Natural killer cell (primary cell): ENCODE measurements around the gene FANCE. TPM values are rescaled to one million over a fixed set of nuclear protein-coding genes. Genes with fewer than 3 reads are reported as not detected.

Source experiments
- ATAC-seq, 3 donors: fragments of 150-1000 bp in 2 of 3; fragments of 200-7000 bp in 1 of 3; cut with Tn5 transposase; 1 replicate in 1 of 3; 2 replicates in 2 of 3; pipeline ENCODE4 v1.10.0; 2021; ENCODE audit warnings: mild to moderate bottlenecking in 2 of 3, moderate library complexity in 2 of 3
- DNase-seq, 2 donors: peaks; one replicate each; pipeline versions ENCODE4 v3.0.0 to v3.0.0-alpha.2; 2013 to 2021; ENCODE audit warnings: mixed read lengths in 1 of 2
- H3K27ac ChIP-seq: one replicate; pipeline ENCODE4 v1.5.1; 2013; ENCODE audit warnings: mild to moderate bottlenecking, low read length
- H3K27me3 ChIP-seq: one replicate; pipeline ENCODE4 v1.6.1; 2013; ENCODE audit warnings: low read length; ENCODE audit not compliant: control insufficient read depth, insufficient read depth
- H3K36me3 ChIP-seq: one replicate; pipeline ENCODE4 v1.6.1; 2013; ENCODE audit warnings: low read length; ENCODE audit not compliant: control insufficient read depth, insufficient read depth
- H3K4me1 ChIP-seq: one replicate; pipeline ENCODE4 v1.6.1; 2013; ENCODE audit warnings: low read length; ENCODE audit not compliant: control insufficient read depth, insufficient read depth
- H3K4me3 ChIP-seq: one replicate; pipeline ENCODE4 v1.5.1; 2013; ENCODE audit warnings: low read length
- H3K9me3 ChIP-seq: one replicate; pipeline ENCODE4 v1.6.1; 2013; ENCODE audit warnings: low read length; ENCODE audit not compliant: control insufficient read depth, insufficient read depth
- H3K27ac Mint-ChIP-seq, 2 donors: one replicate each; pipeline ENCODE4 v1.8.0; 2022; ENCODE audit warnings: mild to moderate bottlenecking in 2 of 2, mixed read lengths in 2 of 2, moderate library complexity in 1 of 2
- H3K27me3 Mint-ChIP-seq, 2 donors: one replicate each; pipeline ENCODE4 v1.8.0; 2022; ENCODE audit warnings: low read depth in 2 of 2, mixed read lengths in 2 of 2
- H3K36me3 Mint-ChIP-seq: one replicate; pipeline ENCODE4 v1.8.0; 2022; ENCODE audit warnings: mixed read lengths
- H3K4me1 Mint-ChIP-seq, 2 donors: one replicate each; pipeline ENCODE4 v1.8.0; 2022; ENCODE audit warnings: mixed read lengths in 2 of 2
- H3K4me3 Mint-ChIP-seq: one replicate; pipeline ENCODE4 v1.8.0; 2022; ENCODE audit warnings: mild to moderate bottlenecking, moderate library complexity, mixed read lengths
- H3K9me3 Mint-ChIP-seq, 2 donors: one replicate each; pipeline ENCODE4 v1.8.0; 2022; ENCODE audit warnings: mixed read lengths in 2 of 2
- CTCF ChIP-seq: fragments of 200-600 bp; IDR thresholded peaks from one replicate; pipeline ENCODE4 v1.8.0; 2022; ENCODE audit warnings: antibody characterized with exemption
- WGBS: methylation state at CpG from one replicate; pipeline ENCODE4 v1.1.7; 2013; ENCODE audit warnings: missing lambda C conversion rate; ENCODE audit not compliant: insufficient coverage; 5-methylcytosine and 5-hydroxymethylcytosine counted together
- intact Hi-C: fragments of 100-400 bp; cut with micrococcal nuclease; formaldehyde crosslinking; loops from one replicate; pipeline ENCODE4 v1.14.2; 2022
- total RNA-seq, 4 donors: library from RNA; stranded (reverse); fragments of 120-200 nt in 1 of 4; gene quantifications; one replicate each; pipeline versions ENCODE4 v1.2.3 to v1.2.4, GENCODE V29; 2013 to 2022

FANCE gene
- total RNA-seq, 3 donors from 2014 or later (not counting 1 experiment from before 2014, with no cell fraction given), result 2.2 to 3.2 (median 2.6) TPM

- intact Hi-C loops, result no loop called here
- WGBS, result 63% methylated on average over 27 of the region's 28 CpGs
- Histone ChIP-seq H3K36me3 (no peaks in the 10 kb centered on the region), H3K9me3 (no peaks in the 10 kb centered on the region), H3K27me3 (no peaks in the 10 kb centered on the region), H3K4me3 (no peak overlapping the region), H3K27ac (no peak overlapping the region), H3K4me1 (peaks cover 14% of the 10 kb centered on the region)
- ATAC-seq (no peak), DNase-seq (no peak)
- H3K36me3 Mint-ChIP-seq, result no peaks in the 10 kb centered on the region
- peaks cover 8 to 33% of the 10 kb centered on the region in 2 donors for H3K4me1 Mint-ChIP-seq
- H3K4me3 Mint-ChIP-seq, result no peak overlapping the region
- H3K9me3 Mint-ChIP-seq, result no peaks in the 10 kb centered on the region
- peaks cover 9 to 13% of the 10 kb centered on the region in 2 donors for H3K27me3 Mint-ChIP-seq
- TF ChIP-seq CTCF, result no peak
- no peak overlapping the region for H3K27ac Mint-ChIP-seq
Observed at GRCh38 chr6:35489995-35490791, 38.1 kb downstream of the FANCE start.

GRCh38 chr6:35490821-35491557 lies 38.9 kb downstream of the FANCE start:
- WGBS, result 82% methylated on average over 8 of the region's 8 CpGs
- intact Hi-C loops, result no loop called here
- Mint-ChIP-seq H3K27ac (no peak overlapping the region), H3K9me3 (no peaks in the 10 kb centered on the region), H3K4me1 (peaks cover 8 to 33% of the 10 kb centered on the region in 2 donors), H3K36me3 (no peaks in the 10 kb centered on the region), H3K4me3 (no peak overlapping the region), H3K27me3 (peaks cover 9 to 13% of the 10 kb centered on the region in 2 donors)
- H3K4me1 ChIP-seq, result peaks cover 14% of the 10 kb centered on the region
- ATAC-seq, result no peak
- no peaks in the 10 kb centered on the region for H3K36me3 ChIP-seq
- H3K27ac ChIP-seq, result no peak overlapping the region
- no peak for TF ChIP-seq CTCF
- H3K9me3 ChIP-seq, result no peaks in the 10 kb centered on the region
- H3K27me3 ChIP-seq, result no peaks in the 10 kb centered on the region
- no peak for DNase-seq
- no peak overlapping the region for H3K4me3 ChIP-seq

GRCh38 chr6:35491558-35492257 lies 39.6 kb downstream of the FANCE start:
- Histone ChIP-seq H3K4me1 (peaks cover 17% of the 10 kb centered on the region), H3K27ac (no peak overlapping the region), H3K9me3 (no peaks in the 10 kb centered on the region), H3K4me3 (no peak overlapping the region), H3K27me3 (no peaks in the 10 kb centered on the region), H3K36me3 (no peaks in the 10 kb centered on the region)
- TF ChIP-seq CTCF, result no peak
- H3K4me3 Mint-ChIP-seq, result no peak overlapping the region
- no peaks in the 10 kb centered on the region for H3K9me3 Mint-ChIP-seq
- peaks cover 8 to 33% of the 10 kb centered on the region in 2 donors for H3K4me1 Mint-ChIP-seq
- DNase-seq (no peak), ATAC-seq (no peak)
- no peak overlapping the region for H3K27ac Mint-ChIP-seq
- peaks cover 9 to 13% of the 10 kb centered on the region in 2 donors for H3K27me3 Mint-ChIP-seq
- no peaks in the 10 kb centered on the region for H3K36me3 Mint-ChIP-seq
- 53% methylated on average over 4 of the region's 5 CpGs for WGBS
- intact Hi-C loops, result no loop called here
